OCI-LY7 (cell line): Measurements from ENCODE around the gene STYX. TPM values are rescaled to one million over a fixed set of nuclear protein-coding genes. Genes with fewer than 3 reads are reported as not detected.
"Not testable (repeated sequence)": the region's sequence is repeated elsewhere in the genome, so short reads cannot be mapped to it uniquely, and the experiment has no call there.

Experiments used
- BruUV-seq: library from RNA; stranded (reverse); fragments of 400-500 nt; replicated peaks from 2 replicates; lab custom pipeline; 2021; lab: Mats Ljungman, UMichigan
- CTCF ChIA-PET: fragments of 300-600 bp; sonication (Branson Sonifier 250); formaldehyde crosslinking; loops from one replicate; lab custom pipeline; 2022; ENCODE audit warnings: antibody characterized with exemption; ENCODE audit not compliant: unreplicated experiment; lab: Charles Lee
- POLR2A ChIA-PET: fragments of 300-600 bp; sonication (Branson Sonifier 250); formaldehyde crosslinking; loops from one replicate; lab custom pipeline; 2022; ENCODE audit warnings: antibody characterized with exemption; lab: Charles Lee
- DNase-seq: peaks from one replicate; pipeline ENCODE4 v3.0.0-alpha.2; 2015; ENCODE audit warnings: low spot score
- H2AFZ ChIP-seq: fragments of 200-600 bp; sonication (generic), shearing (Covaris generic); 2 replicates; pipeline ENCODE4 v1.6.1; 2014; ENCODE audit warnings: mild to moderate bottlenecking, antibody characterized with exemption, low read length, moderate library complexity
- H3K27ac ChIP-seq: fragments of 200-600 bp; sonication (generic); 2 replicates; pipeline ENCODE4 v1.5.1; 2014; ENCODE audit warnings: mixed run types, low read depth, mild to moderate bottlenecking, moderate library complexity, low read length, inconsistent platforms; ENCODE audit not compliant: poor library complexity, severe bottlenecking
- H3K36me3 ChIP-seq: fragments of 200-600 bp; sonication (generic); 2 replicates; pipeline ENCODE4 v1.6.1; 2014; ENCODE audit warnings: mild to moderate bottlenecking, antibody characterized with exemption, low read length, moderate library complexity, mixed read lengths; ENCODE audit not compliant: insufficient read depth
- H3K4me1 ChIP-seq: fragments of 200-600 bp; sonication (generic); 2 replicates; pipeline ENCODE4 v1.5.1; 2014; ENCODE audit warnings: mild to moderate bottlenecking, low read length; ENCODE audit not compliant: insufficient read depth, poor library complexity, severe bottlenecking
- H3K4me2 ChIP-seq: fragments of 200-600 bp; sonication (generic); 2 replicates; pipeline ENCODE4 v1.6.1; 2014; ENCODE audit warnings: mild to moderate bottlenecking, low read length
- H3K4me3 ChIP-seq: fragments of 200-600 bp; sonication (generic); 2 replicates; pipeline ENCODE4 v1.5.1; 2014; ENCODE audit warnings: mild to moderate bottlenecking, low read depth, low read length; ENCODE audit not compliant: poor library complexity, severe bottlenecking
- H3K79me2 ChIP-seq: fragments of 200-600 bp; sonication (generic); 2 replicates; pipeline ENCODE4 v1.6.1; 2016; ENCODE audit warnings: low read depth, mild to moderate bottlenecking, low read length, moderate library complexity, mixed read lengths; ENCODE audit not compliant: insufficient read depth
- H3K9me2 ChIP-seq: fragments of 200-600 bp; sonication (generic); 2 replicates; pipeline ENCODE4 v1.6.1; 2016; ENCODE audit warnings: mild to moderate bottlenecking, low read length, mixed read lengths; ENCODE audit not compliant: insufficient read depth
- H3K9me3 ChIP-seq: fragments of 200-600 bp; sonication (generic); 2 replicates; pipeline ENCODE4 v1.6.1; 2014; ENCODE audit warnings: mild to moderate bottlenecking, mixed run types, low read length, mixed read lengths
- H4K20me1 ChIP-seq: fragments of 200-600 bp; sonication (generic); 2 replicates; pipeline ENCODE4 v1.6.1; 2014; ENCODE audit warnings: mild to moderate bottlenecking, antibody characterized with exemption, low read length, moderate library complexity, mixed read lengths; ENCODE audit not compliant: insufficient read depth
- CTCF ChIP-seq: fragments of 200-600 bp; sonication (generic); conservative IDR thresholded peaks from 2 replicates; pipeline ENCODE4 v1.5.1; 2014; ENCODE audit warnings: mild to moderate bottlenecking, antibody characterized with exemption, low read length, moderate library complexity, mixed read lengths
- EZH2phosphoT487 ChIP-seq: fragments of 200-600 bp; sonication (generic); IDR thresholded peaks from 2 replicates; pipeline ENCODE4 v1.6.1; 2018; ENCODE audit warnings: low read depth, borderline replicate concordance, mild to moderate bottlenecking, mixed run types, antibody characterized with exemption, low read length, moderate library complexity, mixed read lengths
- intact Hi-C: fragments of 100-400 bp; cut with micrococcal nuclease; formaldehyde crosslinking; loops from one replicate; pipeline ENCODE4 v1.10.0; 2022; ENCODE audit not compliant: unreplicated experiment
- total RNA-seq, 2 experiments: library from RNA; depleted of rRNA in 1 of 2; stranded (reverse); fragments of >200 nt in 1 of 2; shearing (Covaris generic) in 1 of 2; gene quantifications; 2 replicates each; pipeline ENCODE4 v1.2.3, GENCODE V29; 2014 to 2022

Gene STYX
- total RNA-seq, 2 experiments from 2014 or later, result 7.6 to 12.5 TPM

GRCh38 chr14:52748647-52749292 lies 18.8 kb downstream of the STYX start:
- no peak for DNase-seq
- no peak overlapping the region for H3K4me2 ChIP-seq
- no peaks in the 10 kb centered on the region for H3K9me2 ChIP-seq
- no peaks in the 10 kb centered on the region for H4K20me1 ChIP-seq
- H3K4me1 ChIP-seq, result no peaks in the 10 kb centered on the region
- H2AFZ ChIP-seq, result no peak overlapping the region
- peaks cover 7% of the 10 kb centered on the region; the same call in 1 of the 2 replicates for H3K79me2 ChIP-seq
- POLR2A ChIA-PET, result interaction anchor here (1.3 kb wide), 1 partner anchor 10 kb away, joined by 4 read pairs; no protein-coding TSS in a partner anchor
- no peak overlapping the region for H3K4me3 ChIP-seq
- intact Hi-C loops, result loop anchor here (5.0 kb wide), 1 partner anchor 39 kb away; no protein-coding TSS in a partner anchor
- H3K9me3 ChIP-seq, result no peaks in the 10 kb centered on the region
- H3K36me3 ChIP-seq, result peaks cover 45% of the 10 kb centered on the region
- CTCF ChIA-PET, result no interaction called here
- H3K27ac ChIP-seq, result no peak overlapping the region
- no TSS peak for BruUV-seq
- TF ChIP-seq EZH2phosphoT487, result no peak

GRCh38 chr14:52755607-52756316 lies 25.8 kb downstream of the STYX start:
- Histone ChIP-seq H3K36me3 (peaks cover 32% of the 10 kb centered on the region), H3K79me2 (no peaks in the 10 kb centered on the region), H2AFZ (no peak overlapping the region), H3K4me1 (no peaks in the 10 kb centered on the region), H3K9me2 (no peaks in the 10 kb centered on the region), H3K4me3 (no peak overlapping the region), H3K9me3 (no peaks in the 10 kb centered on the region), H3K27ac (no peak overlapping the region), H3K4me2 (no peak overlapping the region), H4K20me1 (no peaks in the 10 kb centered on the region)
- intact Hi-C loops, result no loop called here
- POLR2A ChIA-PET, result interaction anchor here (0.5 to 1.0 kb wide), 8 partner anchors 16 to 1734 kb away, joined by 3 to 5 read pairs (median 3); no protein-coding TSS in a partner anchor
- TF ChIP-seq EZH2phosphoT487 (no peak), CTCF (no peak)
- CTCF ChIA-PET, result no interaction called here
- DNase-seq, result no peak
- no TSS peak for BruUV-seq

DNA sequence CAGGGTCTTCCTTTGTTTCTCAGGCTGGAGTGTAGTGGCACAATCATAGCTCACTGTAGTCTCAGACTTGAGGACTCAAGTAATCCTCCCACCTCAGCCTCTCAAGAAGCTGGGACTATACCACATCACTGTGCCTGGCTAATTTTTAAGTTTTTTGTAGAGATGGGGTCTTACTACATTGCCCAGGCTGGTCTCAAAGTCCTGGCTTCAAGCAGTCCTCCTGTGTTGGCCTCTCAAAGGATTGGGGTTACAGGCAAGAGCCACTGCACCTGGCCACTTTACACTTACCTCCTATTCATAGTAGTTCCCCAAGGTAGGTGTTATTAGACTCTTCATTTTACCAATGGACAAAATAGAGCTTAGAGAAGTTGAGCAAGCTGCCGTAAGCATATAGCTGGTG lies 29.2 kb downstream of the STYX start:
- Histone ChIP-seq H3K36me3 (peaks cover 32% of the 10 kb centered on the region), H3K4me3 (no peak overlapping the region), H3K79me2 (no peaks in the 10 kb centered on the region), H3K4me2 (no peak overlapping the region), H2AFZ (no peak overlapping the region), H3K27ac (no peak overlapping the region), H3K9me2 (no peaks in the 10 kb centered on the region), H3K9me3 (no peaks in the 10 kb centered on the region), H3K4me1 (no peaks in the 10 kb centered on the region), H4K20me1 (no peaks in the 10 kb centered on the region)
- intact Hi-C loops, result no loop called here
- POLR2A ChIA-PET, result interaction anchor here (0.9 to 1.4 kb wide), 4 partner anchors 9 to 30 kb away, joined by 3 to 4 read pairs (median 4); no protein-coding TSS in a partner anchor
- DNase-seq, result no peak
- CTCF ChIA-PET, result no interaction called here
- no peak for TF ChIP-seq CTCF
- no peak for TF ChIP-seq EZH2phosphoT487
- no TSS peak for BruUV-seq

- peaks cover 30% of the 10 kb centered on the region for H3K36me3 ChIP-seq
- H3K4me2 ChIP-seq, H3K27ac ChIP-seq, H3K4me1 ChIP-seq, BruUV-seq, CTCF ChIA-PET, H4K20me1 ChIP-seq, DNase-seq, intact Hi-C loops, H3K4me3 ChIP-seq, H3K9me3 ChIP-seq, H3K9me2 ChIP-seq, H3K79me2 ChIP-seq, H2AFZ ChIP-seq: not testable (repeated sequence)
- POLR2A ChIA-PET, result interaction anchor here (1.0 kb wide), 1 partner anchor 209 kb away, joined by 3 read pairs; no protein-coding TSS in a partner anchor
These were observed 33.0 kb downstream of the STYX start for GRCh38 chr14:52762923-52763322.
